T follicular helper cell (primary cell): ENCODE results near the gene LBX1.
A peak's percentile ranks its signal among the peaks of the same experiment; 100 is the strongest.

Experiments
- DNase-seq: peaks from one replicate; pipeline ENCODE4 v3.0.0-alpha.2; 2020; ENCODE audit warnings: low read depth
- total RNA-seq, 2 experiments: gene quantifications; one replicate each; lab custom pipeline; 2026; lab: John Stamatoyannopoulos, UW

The LBX1 gene
- total RNA-seq: 0 reads per million in 2 experiments

GRCh38 chr10:101229266-101230182 lies at the start of gene LBX1:
Gene LBX1 (minus strand): TSS chr10:101229463. CDS start chr10:101228815, 648 bp downstream.
- no peak for DNase-seq

- DNase-seq: no peak
These were observed 44.5 kb upstream of the LBX1 start for GRCh38 chr10:101273741-101274140.

GRCh38 chr10:101273330-101273729 lies 44.1 kb upstream of the LBX1 start:
- no peak for DNase-seq

GRCh38 chr10:101272229-101272868 lies 43.1 kb upstream of the LBX1 start:
- DNase-seq: peak; percentile 33

- no peak for DNase-seq
These were observed 41.5 kb upstream of the LBX1 start for GRCh38 chr10:101270763-101271162.

- DNase-seq: no peak
These were observed 38.5 kb upstream of the LBX1 start for GRCh38 chr10:101267776-101268175.

- DNase-seq: no peak
These were observed 38.0 kb upstream of the LBX1 start for GRCh38 chr10:101267290-101267680.

GRCh38 chr10:101266381-101267289 lies 37.4 kb upstream of the LBX1 start:
- no peak for DNase-seq

- no peak for DNase-seq
These were observed 34.0 kb upstream of the LBX1 start for GRCh38 chr10:101263150-101263752.

GRCh38 chr10:101262147-101262546 lies 32.9 kb upstream of the LBX1 start:
- DNase-seq: no peak

- no peak for DNase-seq
These were observed 32.4 kb upstream of the LBX1 start for GRCh38 chr10:101261702-101262101.

- no peak for DNase-seq
These were observed 31.7 kb upstream of the LBX1 start for GRCh38 chr10:101260764-101261481.

GRCh38 chr10:101258179-101258885 lies 29.1 kb upstream of the LBX1 start:
- no peak for DNase-seq

GRCh38 chr10:101257491-101257890 lies 28.2 kb upstream of the LBX1 start:
- no peak for DNase-seq

- DNase-seq: no peak
These were observed 27.8 kb upstream of the LBX1 start for GRCh38 chr10:101257084-101257483.

- no peak for DNase-seq
These were observed 27.1 kb upstream of the LBX1 start for GRCh38 chr10:101256387-101256786.

- DNase-seq: no peak
These were observed 20.9 kb upstream of the LBX1 start for GRCh38 chr10:101250136-101250535.

GRCh38 chr10:101249171-101249581 lies 19.9 kb upstream of the LBX1 start:
- DNase-seq: no peak

GRCh38 chr10:101246639-101247038 lies 17.4 kb upstream of the LBX1 start:
- DNase-seq: no peak

GRCh38 chr10:101244321-101245050 lies 15.2 kb upstream of the LBX1 start:
- no peak for DNase-seq
